Smooth muscle cell (in vitro differentiated cells): ENCODE data around the gene GALNT13. TPM values are rescaled to one million over a fixed set of nuclear protein-coding genes. Genes with fewer than 3 reads are reported as not detected.

Experiments
- DNase-seq: peaks from one replicate; lab custom pipeline; 2025; ENCODE audit not compliant: unreplicated experiment; lab: John Stamatoyannopoulos, UW
- H2AFZ ChIP-seq: fragments of 200-600 bp; sonication (generic); 2 replicates; pipeline ENCODE4 v1.6.0; 2016; ENCODE audit warnings: antibody characterized with exemption, low read depth, mild to moderate bottlenecking
- H3F3A ChIP-seq: fragments of 200-600 bp; sonication (generic); 2 replicates; pipeline ENCODE4 v1.6.0; 2017; ENCODE audit warnings: antibody characterized with exemption, low read depth
- H3K27ac ChIP-seq: fragments of 200-600 bp; sonication (generic); 2 replicates; pipeline ENCODE4 v1.5.1; 2016; ENCODE audit warnings: low read depth, mild to moderate bottlenecking
- H3K27me3 ChIP-seq: fragments of 200-600 bp; sonication (generic); 2 replicates; pipeline ENCODE4 v1.6.1; 2016; ENCODE audit warnings: low read depth, mild to moderate bottlenecking
- H3K36me3 ChIP-seq: fragments of 200-600 bp; sonication (generic); 2 replicates; pipeline ENCODE4 v1.5.1; 2016; ENCODE audit warnings: low read depth
- H3K4me1 ChIP-seq: fragments of 200-600 bp; sonication (generic); 2 replicates; pipeline ENCODE4 v1.5.1; 2016; ENCODE audit warnings: low read depth
- H3K4me2 ChIP-seq: fragments of 200-600 bp; sonication (generic); 2 replicates; pipeline ENCODE4 v1.6.0; 2016; ENCODE audit warnings: mild to moderate bottlenecking
- H3K4me3 ChIP-seq: fragments of 200-600 bp; sonication (generic); 2 replicates; pipeline ENCODE4 v1.5.1; 2016; ENCODE audit warnings: mild to moderate bottlenecking
- H3K79me2 ChIP-seq: fragments of 200-600 bp; sonication (generic); 2 replicates; pipeline ENCODE4 v1.6.0; 2016; ENCODE audit warnings: low read depth, mild to moderate bottlenecking
- H3K9ac ChIP-seq: fragments of 200-600 bp; sonication (generic); 2 replicates; pipeline ENCODE4 v1.6.0; 2016; ENCODE audit warnings: low read depth
- H3K9me3 ChIP-seq: fragments of 200-600 bp; sonication (generic); replicated peaks from 2 replicates; pipeline ENCODE4 v1.5.1; 2016; ENCODE audit warnings: low read depth
- H4K20me1 ChIP-seq: fragments of 200-600 bp; sonication (generic); 2 replicates; pipeline ENCODE4 v1.6.0; 2016; ENCODE audit warnings: low read depth
- WGBS: methylation state at CpG from one replicate; pipeline ENCODE4 v1.1.7; 2016; ENCODE audit warnings: low lambda C conversion rate; 5-methylcytosine and 5-hydroxymethylcytosine counted together
- polyA plus RNA-seq: library from polyadenylated mRNA; unstranded; fragments of >200 nt; fragmentation: Nextera tagmentation; extraction: Ambion mirVana; gene quantifications from 2 replicates; pipeline ENCODE4 v1.2.1, GENCODE V29; 2016
- total RNA-seq: library from RNA; depleted of rRNA; stranded (reverse); fragments of >200 nt; gene quantifications from 2 replicates; pipeline ENCODE4 v1.2.3, GENCODE V29; 2014
- TF ChIP-seq, protein P1 (sequence below): fragments of 200-600 bp; sonication (generic); IDR thresholded peaks from 2 replicates; pipeline ENCODE4 v1.5.1; 2017; ENCODE audit warnings: borderline replicate concordance, mild to moderate bottlenecking, antibody characterized with exemption; ENCODE audit not compliant: insufficient read depth, poor library complexity, severe bottlenecking

GALNT13 gene
- total and polyA plus RNA-seq, 2 experiments from 2014 or later, result 0.67 to 3.6 TPM

DNA sequence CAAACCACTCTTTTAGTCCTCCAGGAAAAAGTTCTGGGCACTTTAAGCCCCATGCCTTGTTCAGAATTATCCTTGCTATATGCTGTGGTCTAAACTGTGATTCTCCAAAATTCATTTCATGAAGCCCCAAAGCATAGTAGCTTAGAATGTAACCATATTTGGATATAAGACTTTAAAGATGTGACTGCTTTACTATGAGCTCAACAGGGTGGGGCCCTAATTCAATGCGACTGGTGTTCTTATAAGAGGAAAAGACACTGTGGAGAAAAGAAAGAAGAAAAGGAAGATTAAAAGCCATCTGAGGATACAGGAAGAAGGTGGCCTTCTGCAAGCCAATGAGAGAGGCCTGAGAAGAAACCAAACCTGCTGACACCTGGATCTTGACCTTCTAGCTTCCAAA is 174.8 kb downstream of the GALNT13 start:
- no peak overlapping the region for H3K9ac ChIP-seq
- no peak overlapping the region for H2AFZ ChIP-seq
- WGBS, result 93% methylated on average over 1 of the region's 1 CpG
- H3K36me3 ChIP-seq, result no peaks in the 10 kb centered on the region
- H3K9me3 ChIP-seq, result no peaks in the 10 kb centered on the region
- no peaks in the 10 kb centered on the region for H3F3A ChIP-seq
- no peak overlapping the region for H3K27ac ChIP-seq
- H3K27me3 ChIP-seq, result no peaks in the 10 kb centered on the region
- no peaks in the 10 kb centered on the region for H3K4me1 ChIP-seq
- no peak for DNase-seq
- TF ChIP-seq, protein P1, sequence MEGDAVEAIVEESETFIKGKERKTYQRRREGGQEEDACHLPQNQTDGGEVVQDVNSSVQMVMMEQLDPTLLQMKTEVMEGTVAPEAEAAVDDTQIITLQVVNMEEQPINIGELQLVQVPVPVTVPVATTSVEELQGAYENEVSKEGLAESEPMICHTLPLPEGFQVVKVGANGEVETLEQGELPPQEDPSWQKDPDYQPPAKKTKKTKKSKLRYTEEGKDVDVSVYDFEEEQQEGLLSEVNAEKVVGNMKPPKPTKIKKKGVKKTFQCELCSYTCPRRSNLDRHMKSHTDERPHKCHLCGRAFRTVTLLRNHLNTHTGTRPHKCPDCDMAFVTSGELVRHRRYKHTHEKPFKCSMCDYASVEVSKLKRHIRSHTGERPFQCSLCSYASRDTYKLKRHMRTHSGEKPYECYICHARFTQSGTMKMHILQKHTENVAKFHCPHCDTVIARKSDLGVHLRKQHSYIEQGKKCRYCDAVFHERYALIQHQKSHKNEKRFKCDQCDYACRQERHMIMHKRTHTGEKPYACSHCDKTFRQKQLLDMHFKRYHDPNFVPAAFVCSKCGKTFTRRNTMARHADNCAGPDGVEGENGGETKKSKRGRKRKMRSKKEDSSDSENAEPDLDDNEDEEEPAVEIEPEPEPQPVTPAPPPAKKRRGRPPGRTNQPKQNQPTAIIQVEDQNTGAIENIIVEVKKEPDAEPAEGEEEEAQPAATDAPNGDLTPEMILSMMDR, result no peak
- H4K20me1 ChIP-seq, result no peaks in the 10 kb centered on the region
- H3K4me3 ChIP-seq, result no peak overlapping the region
- no peaks in the 10 kb centered on the region for H3K79me2 ChIP-seq
- H3K4me2 ChIP-seq, result no peak overlapping the region

DNA sequence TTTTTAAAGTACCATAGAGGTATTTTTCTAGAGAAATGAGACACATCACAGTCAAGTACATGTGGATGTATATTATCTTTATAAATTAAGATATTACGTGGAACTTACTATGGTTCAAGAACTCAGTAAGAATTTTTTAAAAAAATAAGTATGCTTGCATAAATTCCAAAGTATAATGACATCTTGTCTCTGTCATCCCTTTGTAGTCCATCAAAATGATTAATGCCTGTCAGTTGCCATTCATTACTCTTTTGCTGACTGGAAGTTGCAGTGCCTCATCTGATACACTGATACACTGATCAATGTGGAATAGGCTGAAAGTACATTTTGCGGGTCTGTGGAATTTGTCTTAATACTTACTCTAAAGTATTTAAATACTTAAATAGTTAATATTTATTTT is 177.2 kb downstream of the GALNT13 start:
- Histone ChIP-seq H3K27ac (no peak overlapping the region), H3K27me3 (no peaks in the 10 kb centered on the region), H2AFZ (no peak overlapping the region), H3K79me2 (no peaks in the 10 kb centered on the region), H3K9me3 (no peaks in the 10 kb centered on the region), H3K4me3 (no peak overlapping the region), H3K4me2 (no peak overlapping the region), H4K20me1 (no peaks in the 10 kb centered on the region), H3K36me3 (no peaks in the 10 kb centered on the region), H3K9ac (no peak overlapping the region), H3F3A (no peaks in the 10 kb centered on the region), H3K4me1 (no peaks in the 10 kb centered on the region)
- 94% methylated on average over 2 of the region's 2 CpGs for WGBS
- no peak for DNase-seq
- TF ChIP-seq, protein P1, result no peak

GRCh38 chr2:154049561-154049960 is 177.8 kb downstream of the GALNT13 start:
- 87% methylated on average over 1 of the region's 1 CpG for WGBS
- no peak overlapping the region for H2AFZ ChIP-seq
- H3K4me2 ChIP-seq, result no peak overlapping the region
- H3F3A ChIP-seq, result no peaks in the 10 kb centered on the region
- no peaks in the 10 kb centered on the region for H3K36me3 ChIP-seq
- TF ChIP-seq, protein P1, result no peak
- no peaks in the 10 kb centered on the region for H3K79me2 ChIP-seq
- H3K4me1 ChIP-seq, result no peaks in the 10 kb centered on the region
- no peak overlapping the region for H3K9ac ChIP-seq
- no peak overlapping the region for H3K27ac ChIP-seq
- H3K4me3 ChIP-seq, result no peak overlapping the region
- H4K20me1 ChIP-seq, result no peaks in the 10 kb centered on the region
- DNase-seq, result no peak
- H3K27me3 ChIP-seq, result no peaks in the 10 kb centered on the region
- H3K9me3 ChIP-seq, result no peaks in the 10 kb centered on the region

- TF ChIP-seq, protein P1, result no peak
- H3K4me2 ChIP-seq, result no peak overlapping the region
- H3K27ac ChIP-seq, result no peak overlapping the region
These were observed 195.4 kb downstream of the GALNT13 start for GRCh38 chr2:154067124-154067523.

More at GRCh38 chr2:154067124-154067523, 195.4 kb downstream of the GALNT13 start:
- no peak overlapping the region for H3K4me3 ChIP-seq
- no peak overlapping the region for H3K9ac ChIP-seq
- H3K36me3 ChIP-seq, result no peaks in the 10 kb centered on the region
- H3K4me1 ChIP-seq, result no peaks in the 10 kb centered on the region
- H3K27me3 ChIP-seq, result no peaks in the 10 kb centered on the region
- no peaks in the 10 kb centered on the region for H3K9me3 ChIP-seq
- H3F3A ChIP-seq, result no peaks in the 10 kb centered on the region
- H4K20me1 ChIP-seq, result no peaks in the 10 kb centered on the region
- no peak for DNase-seq
- no peak overlapping the region for H2AFZ ChIP-seq
- no peaks in the 10 kb centered on the region for H3K79me2 ChIP-seq
